Breast epithelium (tissue), 4 donors: ENCODE data around the gene VAMP5. TPM values are rescaled to one million over a fixed set of nuclear protein-coding genes. Genes with fewer than 3 reads are reported as not detected.
A peak's percentile ranks its signal among the peaks of the same experiment; 100 is the strongest.
"Not testable (repeated sequence)": the region's sequence is repeated elsewhere in the genome, so short reads cannot be mapped to it uniquely, and the experiment has no call there.

Experiments
- DNase-seq, 2 donors: peaks; one replicate each; pipeline ENCODE4 v3.0.0-alpha.2; 2019; ENCODE audit warnings: low spot score in 2 of 2
- H3K27ac ChIP-seq, 2 donors: fragments of 200-600 bp; sonication (generic) in 1 of 2; one replicate each; pipeline ENCODE4 v1.5.1; 2016 to 2019; ENCODE audit warnings: mild to moderate bottlenecking in 1 of 2
- H3K27me3 ChIP-seq, 2 donors: fragments of 200-600 bp; sonication (generic) in 1 of 2; one replicate each; pipeline versions ENCODE4 v1.5.1 to v1.6.0; 2017 to 2019; ENCODE audit warnings: control low read depth in 1 of 2, mild to moderate bottlenecking in 1 of 2
- H3K36me3 ChIP-seq: fragments of 200-600 bp; one replicate; pipeline ENCODE4 v1.5.1; 2019
- H3K4me1 ChIP-seq, 2 donors: fragments of 200-600 bp; sonication (generic); one replicate each; pipeline ENCODE4 v1.5.1; 2016 to 2019; ENCODE audit warnings: control low read depth in 1 of 2
- H3K4me3 ChIP-seq, 3 donors: fragments of 200-600 bp; sonication (generic); 1 replicate in 2 of 3; 2 replicates in 1 of 3; pipeline ENCODE4 v1.5.1; 2016 to 2019; ENCODE audit warnings: mild to moderate bottlenecking in 3 of 3, moderate library complexity in 2 of 3
- H3K9me3 ChIP-seq, 2 donors: fragments of 200-600 bp; sonication (generic) in 1 of 2; one replicate each; pipeline ENCODE4 v1.5.1; 2016 to 2019; ENCODE audit warnings: control low read depth in 1 of 2
- POLR2A ChIP-seq: fragments of 450-650 bp; IDR thresholded peaks from one replicate; pipeline ENCODE4 v1.6.1; 2016; ENCODE audit warnings: antibody characterized with exemption, mild to moderate bottlenecking, moderate library complexity
- POLR2AphosphoS5 ChIP-seq, 3 donors: sonication (generic); formaldehyde crosslinking; IDR thresholded peaks; one replicate each; pipeline ENCODE4 v1.6.1; 2017; ENCODE audit warnings: antibody characterized with exemption in 3 of 3
- intact Hi-C: fragments of 100-400 bp; cut with DNase I; formaldehyde crosslinking; loops from one replicate; pipeline ENCODE4 v1.15.1; 2023; ENCODE audit warnings: low total_unique reads
- total RNA-seq, 3 donors: library from RNA; depleted of rRNA; stranded (reverse); fragments of >200 nt; gene quantifications; one replicate each; pipeline ENCODE4 v1.1.0, GENCODE V29; 2016
- TF ChIP-seq, protein P1 (sequence below), 3 donors: fragments of 450-650 bp; IDR thresholded peaks; one replicate each; pipeline ENCODE4 v1.5.1; 2016 to 2017; ENCODE audit warnings: antibody characterized with exemption in 3 of 3, mild to moderate bottlenecking in 3 of 3, moderate library complexity in 3 of 3

VAMP5 gene
- total RNA-seq, 3 donors from 2014 or later: 33.8 to 92.0 (median 50.8) TPM

DNA sequence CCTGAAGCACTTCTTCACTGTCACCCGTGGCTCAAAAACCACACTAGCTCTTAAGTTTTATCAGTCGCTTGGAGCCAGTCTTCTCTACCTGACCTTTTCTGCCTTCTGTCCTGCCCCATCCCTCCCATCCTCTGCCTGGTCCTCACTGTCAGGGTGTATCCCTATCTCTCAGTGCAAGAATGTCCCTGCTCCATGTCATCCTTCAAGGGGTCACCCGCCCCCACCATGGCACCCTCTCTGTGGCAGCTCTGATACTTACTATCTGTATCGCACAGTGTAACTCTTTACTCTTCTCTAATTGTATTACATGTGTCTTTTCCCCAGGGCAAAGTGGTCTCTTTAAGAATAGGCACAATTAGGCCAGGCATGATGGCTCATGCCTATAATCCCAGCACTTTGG is 4.4 kb downstream of the VAMP5 start:
- Histone ChIP-seq H3K36me3 (no peaks in the 10 kb centered on the region), H3K27ac (peak overlapping the region; percentile 86 to 91), H3K4me3 (no peak overlapping the region), H3K4me1 (peaks cover 8 to 24% of the 10 kb centered on the region in 2 donors), H3K9me3 (no peaks in the 10 kb centered on the region), H3K27me3 (no peaks in the 10 kb centered on the region)
- intact Hi-C loops: no loop called here
- TF ChIP-seq, protein P1, sequence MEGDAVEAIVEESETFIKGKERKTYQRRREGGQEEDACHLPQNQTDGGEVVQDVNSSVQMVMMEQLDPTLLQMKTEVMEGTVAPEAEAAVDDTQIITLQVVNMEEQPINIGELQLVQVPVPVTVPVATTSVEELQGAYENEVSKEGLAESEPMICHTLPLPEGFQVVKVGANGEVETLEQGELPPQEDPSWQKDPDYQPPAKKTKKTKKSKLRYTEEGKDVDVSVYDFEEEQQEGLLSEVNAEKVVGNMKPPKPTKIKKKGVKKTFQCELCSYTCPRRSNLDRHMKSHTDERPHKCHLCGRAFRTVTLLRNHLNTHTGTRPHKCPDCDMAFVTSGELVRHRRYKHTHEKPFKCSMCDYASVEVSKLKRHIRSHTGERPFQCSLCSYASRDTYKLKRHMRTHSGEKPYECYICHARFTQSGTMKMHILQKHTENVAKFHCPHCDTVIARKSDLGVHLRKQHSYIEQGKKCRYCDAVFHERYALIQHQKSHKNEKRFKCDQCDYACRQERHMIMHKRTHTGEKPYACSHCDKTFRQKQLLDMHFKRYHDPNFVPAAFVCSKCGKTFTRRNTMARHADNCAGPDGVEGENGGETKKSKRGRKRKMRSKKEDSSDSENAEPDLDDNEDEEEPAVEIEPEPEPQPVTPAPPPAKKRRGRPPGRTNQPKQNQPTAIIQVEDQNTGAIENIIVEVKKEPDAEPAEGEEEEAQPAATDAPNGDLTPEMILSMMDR (IDR thresholded peaks at IDR 0.05): no peak
- no peak for TF ChIP-seq POLR2AphosphoS5 (IDR thresholded peaks at IDR 0.05)
- no peak for TF ChIP-seq POLR2A
- DNase-seq: no peak

DNA sequence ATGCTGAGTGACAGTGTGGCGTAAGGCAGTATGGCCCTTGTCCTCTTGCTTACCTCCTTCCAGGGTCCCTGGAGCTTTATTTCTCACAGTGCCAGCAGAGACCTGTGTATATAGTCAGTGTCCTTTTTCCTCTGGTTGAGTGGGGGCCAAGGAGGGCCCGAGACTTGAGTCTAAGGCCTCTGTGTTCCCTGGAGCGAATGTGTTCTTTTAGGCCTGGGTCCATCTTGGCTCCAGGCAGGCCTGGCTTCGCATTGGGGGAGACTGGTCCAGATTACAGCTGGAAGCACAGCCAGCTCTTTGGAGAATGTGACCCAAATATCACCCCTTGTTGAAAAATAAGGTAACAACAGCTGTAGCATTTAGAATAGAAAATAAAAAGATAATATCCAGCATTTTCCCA is 5.0 kb downstream of the VAMP5 start:
- TF ChIP-seq POLR2AphosphoS5 (IDR thresholded peaks at IDR 0.05) (peak in 1 of 3 donors; percentile 20), POLR2A (no peak)
- H3K4me1 ChIP-seq: peaks cover 8 to 26% of the 10 kb centered on the region in 2 donors

DNA sequence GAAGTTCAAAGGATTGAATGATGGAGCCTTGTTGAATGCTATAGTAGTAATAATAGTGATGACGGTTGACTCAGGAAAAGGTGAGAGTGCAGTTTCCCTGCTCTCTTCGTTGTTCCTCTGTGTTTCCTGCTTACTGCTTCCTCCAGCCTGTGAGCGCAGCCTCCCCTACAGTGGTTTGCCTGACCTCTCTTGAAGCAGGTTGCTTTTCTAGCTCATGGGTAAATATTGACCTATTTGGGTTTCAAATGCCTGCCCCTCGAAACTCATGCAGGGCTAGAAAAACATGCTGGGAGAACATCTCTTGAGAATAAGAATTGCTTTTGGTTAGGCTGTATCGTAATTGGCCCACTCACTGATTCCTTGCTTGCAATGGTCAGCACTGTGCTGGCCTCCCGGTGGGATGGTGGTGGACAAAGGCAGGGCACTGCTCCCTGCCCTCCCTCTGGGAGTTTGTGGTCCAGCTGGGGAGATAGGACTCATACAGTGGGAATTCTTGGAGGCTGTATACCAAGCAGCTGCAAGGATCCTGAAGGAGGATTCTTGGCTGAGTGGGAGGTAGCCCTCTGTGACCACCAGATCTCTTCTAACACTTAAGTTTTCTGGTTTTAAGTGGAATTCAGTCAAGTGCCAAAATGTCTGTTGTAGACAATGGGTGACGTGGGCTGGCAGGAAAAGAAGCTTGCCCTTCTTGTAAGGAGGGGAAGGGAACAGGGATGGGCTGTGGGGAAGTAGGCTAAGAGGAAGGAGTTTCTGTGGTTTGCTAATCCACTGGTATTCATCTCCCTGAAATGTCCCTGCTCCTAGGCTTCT is 6.0 kb downstream of the VAMP5 start:
- Histone ChIP-seq H3K27me3 (no peaks in the 10 kb centered on the region), H3K36me3 (no peaks in the 10 kb centered on the region), H3K4me1 (peaks cover 8 to 33% of the 10 kb centered on the region in 2 donors), H3K9me3 (no peaks in the 10 kb centered on the region), H3K27ac (peak overlapping the region; percentile 86 to 91), H3K4me3 (peak overlapping the region in 1 of 3 donors; percentile 10)
- intact Hi-C loops: no loop called here
- TF ChIP-seq, protein P1 (IDR thresholded peaks at IDR 0.05): no peak
- TF ChIP-seq POLR2A: no peak
- TF ChIP-seq POLR2AphosphoS5 (IDR thresholded peaks at IDR 0.05): peak in 1 of 3 donors; percentile 25
- DNase-seq: no peak

More for the DNA sequence above, 5.0 kb downstream of the VAMP5 start:
- H3K36me3 ChIP-seq: no peaks in the 10 kb centered on the region
- H3K4me3 ChIP-seq: no peak overlapping the region
- intact Hi-C loops: no loop called here
- no peak for DNase-seq
- no peaks in the 10 kb centered on the region for H3K27me3 ChIP-seq
- peak overlapping the region; percentile 86 to 91 for H3K27ac ChIP-seq
- H3K9me3 ChIP-seq: no peaks in the 10 kb centered on the region

DNA sequence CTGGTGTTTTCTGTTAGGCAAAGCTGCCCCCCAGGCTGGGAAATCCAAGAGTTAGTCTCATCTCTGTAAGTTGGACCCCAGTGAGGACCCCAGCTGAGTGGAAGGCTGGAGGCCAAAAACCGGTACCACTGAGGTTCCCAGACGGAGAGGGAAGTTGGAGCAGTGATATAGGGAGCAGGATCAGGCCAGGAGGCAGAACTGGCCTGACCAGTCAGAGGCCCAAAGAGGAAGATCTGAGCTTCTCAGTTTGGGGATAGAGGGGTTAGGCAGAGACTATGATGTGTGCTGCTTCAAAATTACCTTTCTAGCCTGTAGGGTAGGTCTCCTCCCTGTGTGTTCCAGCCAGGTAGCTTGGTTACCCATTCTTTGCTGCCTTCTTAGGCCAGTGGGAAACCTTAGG is 6.7 kb downstream of the VAMP5 start:
- intact Hi-C loops: no loop called here
- peak overlapping the region; percentile 86 to 91 for H3K27ac ChIP-seq
- no peaks in the 10 kb centered on the region for H3K27me3 ChIP-seq
- no peak for TF ChIP-seq POLR2AphosphoS5 (IDR thresholded peaks at IDR 0.05)
- no peak for TF ChIP-seq POLR2A
- TF ChIP-seq, protein P1 (IDR thresholded peaks at IDR 0.05): no peak
- H3K4me3 ChIP-seq: no peak overlapping the region
- no peaks in the 10 kb centered on the region for H3K9me3 ChIP-seq
- no peaks in the 10 kb centered on the region for H3K36me3 ChIP-seq
- H3K4me1 ChIP-seq: peaks cover 8 to 31% of the 10 kb centered on the region in 2 donors
- DNase-seq: no peak

DNA sequence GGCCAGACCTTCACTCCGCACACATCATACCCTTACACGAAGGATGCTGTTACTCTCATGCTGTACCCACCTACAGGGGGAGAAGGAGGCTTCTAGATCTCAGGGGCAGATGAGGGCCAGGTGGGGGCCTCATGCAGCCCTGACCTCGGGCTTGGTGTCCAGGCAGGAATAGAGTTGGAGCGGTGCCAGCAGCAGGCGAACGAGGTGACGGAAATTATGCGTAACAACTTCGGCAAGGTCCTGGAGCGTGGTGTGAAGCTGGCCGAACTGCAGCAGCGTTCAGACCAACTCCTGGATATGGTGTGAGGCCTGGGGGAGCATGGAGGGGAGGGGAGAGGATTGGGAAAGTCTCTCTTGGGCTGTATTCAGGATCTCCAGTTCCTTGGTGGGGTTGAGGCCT is 7.3 kb downstream of the VAMP5 start:
- Histone ChIP-seq H3K9me3 (no peaks in the 10 kb centered on the region), H3K27ac (peak overlapping the region; percentile 86 to 91), H3K27me3 (no peaks in the 10 kb centered on the region), H3K4me1 (peaks cover 13 to 34% of the 10 kb centered on the region in 2 donors), H3K36me3 (no peaks in the 10 kb centered on the region), H3K4me3 (no peak overlapping the region)
- intact Hi-C loops: no loop called here
- no peak for DNase-seq
- TF ChIP-seq, protein P1 (IDR thresholded peaks at IDR 0.05): no peak
- no peak for TF ChIP-seq POLR2AphosphoS5 (IDR thresholded peaks at IDR 0.05)
- TF ChIP-seq POLR2A: no peak

DNA sequence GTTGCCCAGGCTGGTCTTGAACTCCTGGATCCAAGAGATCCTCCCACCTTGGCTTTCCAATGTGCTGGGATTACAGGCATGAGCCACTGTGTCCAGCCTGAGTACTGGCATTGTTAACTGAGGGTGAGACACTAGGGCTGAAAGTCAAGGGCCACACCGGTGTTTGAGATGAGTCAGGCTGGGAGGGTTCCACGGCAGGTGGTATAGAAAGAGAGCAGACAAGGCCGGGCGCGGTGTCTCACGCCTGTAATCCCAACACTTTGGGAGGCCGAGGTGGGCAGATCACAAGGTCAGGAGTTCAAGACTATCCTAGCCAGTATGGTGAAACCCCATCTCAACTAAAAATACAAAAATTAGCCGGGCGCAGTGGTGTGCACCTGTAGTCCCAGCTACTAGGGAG is 8.1 kb downstream of the VAMP5 start:
- DNase-seq, H3K36me3 ChIP-seq, intact Hi-C loops, H3K27me3 ChIP-seq, H3K4me3 ChIP-seq, H3K9me3 ChIP-seq: not testable (repeated sequence)
- Histone ChIP-seq H3K27ac (peak overlapping the region; percentile 86 to 91), H3K4me1 (peaks cover 16 to 42% of the 10 kb centered on the region in 2 donors)
